ENCODE measurements around the gene KCNRG.

DNA sequence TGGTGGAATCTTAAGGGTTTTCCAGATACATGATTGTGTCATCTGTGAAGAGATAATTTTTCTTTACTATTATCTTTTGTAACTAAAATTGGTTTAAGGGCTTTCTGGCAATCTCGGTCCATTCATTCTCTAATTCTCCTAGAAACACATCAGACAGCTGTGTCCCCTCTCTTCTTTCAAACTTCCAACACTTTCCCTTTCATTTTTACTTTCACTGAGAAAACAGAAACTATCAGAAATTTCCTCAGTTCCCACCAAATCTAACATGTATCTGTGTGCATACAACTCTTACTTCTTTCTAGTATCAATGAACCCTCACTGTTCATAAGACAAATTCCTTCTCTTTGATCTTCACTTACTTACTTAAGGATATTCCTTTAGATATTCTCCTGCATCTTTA is 40.2 kb downstream of the KCNRG start:
- TF ChIP-seq, protein P1, sequence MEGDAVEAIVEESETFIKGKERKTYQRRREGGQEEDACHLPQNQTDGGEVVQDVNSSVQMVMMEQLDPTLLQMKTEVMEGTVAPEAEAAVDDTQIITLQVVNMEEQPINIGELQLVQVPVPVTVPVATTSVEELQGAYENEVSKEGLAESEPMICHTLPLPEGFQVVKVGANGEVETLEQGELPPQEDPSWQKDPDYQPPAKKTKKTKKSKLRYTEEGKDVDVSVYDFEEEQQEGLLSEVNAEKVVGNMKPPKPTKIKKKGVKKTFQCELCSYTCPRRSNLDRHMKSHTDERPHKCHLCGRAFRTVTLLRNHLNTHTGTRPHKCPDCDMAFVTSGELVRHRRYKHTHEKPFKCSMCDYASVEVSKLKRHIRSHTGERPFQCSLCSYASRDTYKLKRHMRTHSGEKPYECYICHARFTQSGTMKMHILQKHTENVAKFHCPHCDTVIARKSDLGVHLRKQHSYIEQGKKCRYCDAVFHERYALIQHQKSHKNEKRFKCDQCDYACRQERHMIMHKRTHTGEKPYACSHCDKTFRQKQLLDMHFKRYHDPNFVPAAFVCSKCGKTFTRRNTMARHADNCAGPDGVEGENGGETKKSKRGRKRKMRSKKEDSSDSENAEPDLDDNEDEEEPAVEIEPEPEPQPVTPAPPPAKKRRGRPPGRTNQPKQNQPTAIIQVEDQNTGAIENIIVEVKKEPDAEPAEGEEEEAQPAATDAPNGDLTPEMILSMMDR (IDR thresholded peaks at IDR 0.05): no peak
- no peak for TF ChIP-seq POLR2A (IDR thresholded peaks at IDR 0.05)
